HEK293T (cell line): ENCODE measurements around the gene ACOXL.

Experiments
- CTCF ChIA-PET: fragments of 350-600 bp; formaldehyde crosslinking; extraction: SDS; loops from one replicate; lab custom pipeline; 2021; ENCODE audit warnings: antibody characterized with exemption, inconsistent platforms; lab: Yijun Ruan, JAX
- POLR2A ChIA-PET: fragments of 350-600 bp; formaldehyde crosslinking; extraction: SDS; loops from one replicate; lab custom pipeline; 2020; ENCODE audit warnings: antibody characterized with exemption, inconsistent platforms; lab: Yijun Ruan, JAX
- DNase-seq: peaks from one replicate; pipeline ENCODE4 v3.0.0; 2012; ENCODE audit warnings: mixed read lengths; ENCODE audit errors: extremely low spot score
- ARNT ChIP-seq: fragments of 450-650 bp; IDR thresholded peaks from 2 replicates; pipeline ENCODE4 v1.6.1; 2017; ENCODE audit warnings: mild to moderate bottlenecking
- BHLHE40 ChIP-seq: fragments of 450-650 bp; IDR thresholded peaks from 2 replicates; pipeline ENCODE4 v1.6.1; 2016; ENCODE audit warnings: mild to moderate bottlenecking, moderate library complexity, borderline replicate concordance
- CTBP1 ChIP-seq: fragments of 450-650 bp; IDR thresholded peaks from 2 replicates; pipeline ENCODE4 v1.6.1; 2016; ENCODE audit warnings: borderline replicate concordance
- ELF4 ChIP-seq: fragments of 450-650 bp; IDR thresholded peaks from 2 replicates; pipeline ENCODE4 v1.6.1; 2017; ENCODE audit warnings: antibody characterized with exemption
- FOXA1 ChIP-seq: fragments of 450-650 bp; IDR thresholded peaks from 2 replicates; pipeline ENCODE4 v1.6.1; 2016; ENCODE audit warnings: mild to moderate bottlenecking
- FOXK2 ChIP-seq: fragments of 450-650 bp; IDR thresholded peaks from 2 replicates; pipeline ENCODE4 v1.6.1; 2016; ENCODE audit warnings: mild to moderate bottlenecking
- FOXM1 ChIP-seq: fragments of 450-650 bp; IDR thresholded peaks from 2 replicates; pipeline ENCODE4 v1.6.1; 2017; ENCODE audit warnings: mild to moderate bottlenecking, borderline replicate concordance
- HDGF ChIP-seq: fragments of 450-650 bp; IDR thresholded peaks from 2 replicates; pipeline ENCODE4 v1.6.1; 2017; ENCODE audit warnings: antibody characterized with exemption, borderline replicate concordance
- L3MBTL2 ChIP-seq: fragments of 450-650 bp; conservative IDR thresholded peaks from 2 replicates; pipeline ENCODE4 v1.6.1; 2016; ENCODE audit warnings: mild to moderate bottlenecking
- LEF1 ChIP-seq: fragments of 450-650 bp; IDR thresholded peaks from 2 replicates; pipeline ENCODE4 v1.6.1; 2017; ENCODE audit warnings: mild to moderate bottlenecking, borderline replicate concordance
- NFRKB ChIP-seq: fragments of 450-650 bp; IDR thresholded peaks from 2 replicates; pipeline ENCODE4 v1.6.1; 2016; ENCODE audit warnings: mild to moderate bottlenecking, moderate library complexity
- SP1 ChIP-seq: fragments of 450-650 bp; IDR thresholded peaks from 2 replicates; pipeline ENCODE4 v1.6.1; 2017
- SUZ12 ChIP-seq: fragments of 450-650 bp; IDR thresholded peaks from 2 replicates; pipeline ENCODE4 v1.6.1; 2016; ENCODE audit warnings: mild to moderate bottlenecking
- TARDBP ChIP-seq: fragments of 450-650 bp; IDR thresholded peaks from 2 replicates; pipeline ENCODE4 v1.6.1; 2016
- ZNF384 ChIP-seq: fragments of 450-650 bp; IDR thresholded peaks from 2 replicates; pipeline ENCODE4 v1.6.1; 2016
- TF ChIP-seq, protein P1 (sequence below): fragments of 450-650 bp; IDR thresholded peaks from 2 replicates; pipeline ENCODE4 v1.6.1; 2016

The ACOXL gene

DNA sequence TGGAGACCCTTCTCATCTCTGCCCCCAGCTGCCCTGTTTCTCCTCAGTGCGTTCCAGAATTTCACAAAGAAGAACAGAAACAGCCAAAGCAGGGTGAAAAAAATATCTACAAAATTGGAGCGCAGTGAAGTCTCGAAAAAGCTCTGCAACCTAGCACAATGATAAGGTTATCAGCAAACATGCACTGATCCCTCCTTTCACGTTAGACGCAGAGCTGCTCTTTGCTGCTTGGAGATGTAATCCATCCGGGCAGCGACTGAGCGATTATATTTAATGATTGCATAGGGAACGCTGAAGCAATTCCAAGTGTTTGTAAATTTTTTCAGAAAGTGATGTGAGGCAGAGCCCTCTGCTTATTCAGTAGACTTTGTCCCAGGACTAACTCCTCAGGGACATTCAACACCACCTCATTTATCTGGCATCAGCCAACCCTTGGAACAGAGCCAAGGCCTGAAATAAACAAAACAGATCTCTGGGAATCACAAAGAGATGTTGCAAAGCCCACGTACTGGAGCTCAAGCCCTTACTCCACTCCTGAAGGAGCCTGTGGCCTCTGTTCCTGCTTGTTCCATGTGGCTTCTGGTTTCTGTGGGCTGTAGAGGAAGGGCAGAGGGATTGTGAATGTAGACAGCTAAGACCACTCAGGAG, 215.8 kb downstream of the ACOXL start:
- ChIA-PET CTCF (interaction anchor here (0.9 kb wide), 1 partner anchor 10 kb away, joined by 4 read pairs; no protein-coding TSS in a partner anchor), POLR2A (no interaction called here)
- peak; percentile 29 for DNase-seq
- TF ChIP-seq L3MBTL2 (no peak), NFRKB (no peak), SUZ12 (no peak), ELF4 (no peak), TARDBP (no peak), FOXA1 (no peak), FOXM1 (no peak), CTBP1 (no peak)

- TF ChIP-seq TARDBP (no peak), HDGF (no peak)
- TF ChIP-seq, protein P1, sequence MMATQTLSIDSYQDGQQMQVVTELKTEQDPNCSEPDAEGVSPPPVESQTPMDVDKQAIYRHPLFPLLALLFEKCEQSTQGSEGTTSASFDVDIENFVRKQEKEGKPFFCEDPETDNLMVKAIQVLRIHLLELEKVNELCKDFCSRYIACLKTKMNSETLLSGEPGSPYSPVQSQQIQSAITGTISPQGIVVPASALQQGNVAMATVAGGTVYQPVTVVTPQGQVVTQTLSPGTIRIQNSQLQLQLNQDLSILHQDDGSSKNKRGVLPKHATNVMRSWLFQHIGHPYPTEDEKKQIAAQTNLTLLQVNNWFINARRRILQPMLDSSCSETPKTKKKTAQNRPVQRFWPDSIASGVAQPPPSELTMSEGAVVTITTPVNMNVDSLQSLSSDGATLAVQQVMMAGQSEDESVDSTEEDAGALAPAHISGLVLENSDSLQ, result no peak
- POLR2A ChIA-PET, result no interaction called here
- CTCF ChIA-PET, result no interaction called here
- DNase-seq, result no peak
Measured at GRCh38 chr2:110950281-110950680, 217.9 kb downstream of the ACOXL start.

- DNase-seq, result no peak
- CTCF ChIA-PET, result no interaction called here
- POLR2A ChIA-PET, result no interaction called here
- no peak for TF ChIP-seq ELF4
- no peak for TF ChIP-seq FOXK2
- TF ChIP-seq HDGF, result no peak
- TF ChIP-seq FOXA1, result no peak
- TF ChIP-seq, protein P1, result no peak
- TF ChIP-seq BHLHE40, result no peak
- no peak for TF ChIP-seq SUZ12
- no peak for TF ChIP-seq NFRKB
- TF ChIP-seq L3MBTL2, result no peak
- no peak for TF ChIP-seq ZNF384
- TF ChIP-seq SP1, result no peak
- no peak for TF ChIP-seq ARNT
- no peak for TF ChIP-seq LEF1
- TF ChIP-seq FOXM1, result no peak
Measured at GRCh38 chr2:110955045-110955444, 222.7 kb downstream of the ACOXL start.

- no peak for DNase-seq
- TF ChIP-seq L3MBTL2 (no peak), FOXK2 (no peak), FOXA1 (no peak)
- ChIA-PET POLR2A (no interaction called here), CTCF (no interaction called here)
Measured at GRCh38 chr2:110955556-110955955, 223.2 kb downstream of the ACOXL start.

DNA sequence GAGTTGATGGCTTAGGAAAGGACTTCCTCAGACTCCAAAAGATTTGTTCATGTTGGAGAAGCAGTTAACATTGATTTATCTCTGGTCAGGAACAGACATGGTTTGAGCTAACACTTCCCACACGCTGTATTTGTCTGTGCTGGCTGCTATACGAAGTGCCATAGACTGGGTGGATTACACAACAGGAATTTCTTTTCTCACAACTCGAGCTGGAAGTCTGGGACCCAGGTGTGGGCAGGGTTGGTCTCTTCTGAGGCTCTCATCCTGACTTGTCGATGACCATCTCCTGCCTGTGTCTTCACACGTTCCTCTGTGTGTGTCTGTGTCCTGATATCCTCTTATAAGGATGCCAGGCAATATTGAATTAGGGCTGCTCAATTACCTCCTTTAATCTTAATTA, 224.9 kb downstream of the ACOXL start:
- TF ChIP-seq L3MBTL2, result no peak
- no peak for TF ChIP-seq ELF4
- no peak for TF ChIP-seq TARDBP
- no peak for TF ChIP-seq LEF1
- no peak for TF ChIP-seq SP1
- TF ChIP-seq, protein P1, result no peak
- TF ChIP-seq SUZ12, result no peak
- no peak for TF ChIP-seq BHLHE40
- DNase-seq, result no peak
- ChIA-PET CTCF (interaction anchor here (1.2 kb wide), 1 partner anchor 70 kb away, joined by 6 read pairs; no protein-coding TSS in a partner anchor), POLR2A (no interaction called here)

DNA sequence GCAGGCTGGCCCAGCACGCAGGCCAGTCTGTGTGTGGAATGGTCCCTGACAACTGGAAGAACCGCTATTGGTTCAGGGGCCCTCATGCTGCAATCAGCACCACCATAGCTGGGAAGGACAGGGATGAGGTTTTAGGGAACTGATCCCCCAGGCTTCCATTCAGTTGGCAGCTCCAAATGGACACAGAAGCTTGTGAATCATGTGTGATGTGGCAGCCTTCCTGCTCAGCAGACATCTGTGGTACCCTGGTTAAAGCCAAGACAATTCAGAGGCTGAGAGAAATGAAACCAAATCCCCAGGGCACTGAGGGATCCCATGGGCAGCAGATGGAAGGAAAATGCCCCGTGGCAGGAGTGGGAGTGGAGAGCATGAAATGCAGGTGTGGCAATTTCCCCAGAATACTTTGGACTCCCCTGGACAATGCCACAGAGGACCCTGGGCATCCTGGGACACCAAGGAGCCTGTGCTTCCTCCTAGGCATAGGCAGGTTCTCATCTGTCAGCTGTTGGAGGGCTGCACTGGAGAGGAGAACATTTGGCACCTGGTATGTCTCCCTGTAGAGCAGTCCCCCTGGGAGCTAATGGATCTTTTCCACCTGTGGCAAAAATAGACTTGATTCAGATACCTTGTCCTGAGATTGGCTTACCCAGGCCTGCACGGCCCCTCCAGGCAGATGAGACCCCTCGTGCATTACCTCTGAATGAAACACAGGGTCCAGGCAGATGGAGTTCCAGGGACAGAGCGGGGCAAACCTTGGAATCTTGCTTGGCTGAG, 226.2 kb downstream of the ACOXL start:
- no peak for DNase-seq
- POLR2A ChIA-PET, result no interaction called here
- no peak for TF ChIP-seq NFRKB
- TF ChIP-seq ZNF384, result no peak
- TF ChIP-seq L3MBTL2, result no peak
- no peak for TF ChIP-seq TARDBP
- TF ChIP-seq HDGF, result no peak
- no peak for TF ChIP-seq ELF4
- TF ChIP-seq BHLHE40, result no peak
- TF ChIP-seq SP1, result no peak
- TF ChIP-seq, protein P1, result no peak
- no peak for TF ChIP-seq LEF1
- TF ChIP-seq SUZ12, result no peak
- CTCF ChIA-PET, result interaction anchor here (1.1 to 1.2 kb wide), 2 partner anchors 10 to 68 kb away, joined by 4 to 6 read pairs; no protein-coding TSS in a partner anchor
